MM.1S (cell line): Measurements from ENCODE around the gene VAMP7.

Source experiments
- DNase-seq: peaks from one replicate; pipeline ENCODE4 v3.0.0-alpha.2; 2015
- H2AFZ ChIP-seq: fragments of 300-600 bp; sonication (generic); 2 replicates; pipeline ENCODE4 v1.6.0; 2016; ENCODE audit warnings: antibody characterized with exemption, low read length
- H3F3A ChIP-seq: fragments of 300-600 bp; sonication (generic); 2 replicates; pipeline ENCODE4 v1.6.1; 2016; ENCODE audit warnings: mild to moderate bottlenecking, antibody characterized with exemption, low read length, moderate library complexity, mixed read lengths; ENCODE audit not compliant: insufficient read depth
- H3K27ac ChIP-seq: fragments of 300-600 bp; sonication (generic); 2 replicates; pipeline ENCODE4 v1.5.1; 2016; ENCODE audit warnings: mild to moderate bottlenecking, low read length
- H3K27me3 ChIP-seq: fragments of 300-600 bp; sonication (generic); replicated peaks from 2 replicates; pipeline ENCODE4 v1.6.0; 2016; ENCODE audit warnings: low read length; ENCODE audit not compliant: insufficient read depth
- H3K36me3 ChIP-seq: fragments of 300-600 bp; sonication (generic); replicated peaks from 2 replicates; pipeline ENCODE4 v1.6.1; 2016; ENCODE audit warnings: mild to moderate bottlenecking, low read length, mixed read lengths; ENCODE audit not compliant: insufficient read depth
- H3K4me1 ChIP-seq: fragments of 300-600 bp; sonication (generic); 2 replicates; pipeline ENCODE4 v1.6.1; 2016; ENCODE audit warnings: low read length, mixed read lengths
- H3K4me2 ChIP-seq: fragments of 300-600 bp; sonication (generic); 2 replicates; pipeline ENCODE4 v1.6.0; 2016; ENCODE audit warnings: low read depth, low read length
- H3K4me3 ChIP-seq: fragments of 300-600 bp; sonication (generic); 2 replicates; pipeline ENCODE4 v1.5.1; 2016; ENCODE audit warnings: low read length, mixed read lengths
- H3K79me2 ChIP-seq: fragments of 300-600 bp; sonication (generic); 2 replicates; pipeline ENCODE4 v1.6.1; 2016; ENCODE audit warnings: mixed run types, low read length, mixed read lengths
- H3K9ac ChIP-seq: fragments of 300-600 bp; sonication (generic); 2 replicates; pipeline ENCODE4 v1.6.1; 2016; ENCODE audit warnings: low read length, mixed read lengths
- H3K9me2 ChIP-seq: fragments of 300-600 bp; sonication (generic); replicated peaks from 2 replicates; pipeline ENCODE4 v1.6.1; 2016; ENCODE audit warnings: mild to moderate bottlenecking, low read length, mixed read lengths; ENCODE audit not compliant: insufficient read depth
- H3K9me3 ChIP-seq: fragments of 300-600 bp; sonication (generic); replicated peaks from 2 replicates; pipeline ENCODE4 v1.6.1; 2016; ENCODE audit warnings: mild to moderate bottlenecking, low read length, mixed read lengths; ENCODE audit not compliant: insufficient read depth
- H4K20me1 ChIP-seq: fragments of 300-600 bp; sonication (generic); 2 replicates; pipeline ENCODE4 v1.6.1; 2016; ENCODE audit warnings: mild to moderate bottlenecking, low read length, moderate library complexity, mixed read lengths; ENCODE audit not compliant: insufficient read depth
- CTCF ChIP-seq: fragments of 300-600 bp; sonication (generic); IDR thresholded peaks from 2 replicates; pipeline ENCODE4 v1.5.1; 2016; ENCODE audit warnings: antibody characterized with exemption, low read length, mixed read lengths
- EZH2 ChIP-seq: fragments of 300-600 bp; sonication (generic); optimal IDR thresholded peaks from 2 replicates; pipeline ENCODE3; 2017; ENCODE audit warnings: low read depth, mild to moderate bottlenecking, antibody characterized with exemption, low read length, mixed read lengths
- EZH2phosphoT487 ChIP-seq: fragments of 300-600 bp; sonication (generic); IDR thresholded peaks from 2 replicates; pipeline ENCODE4 v1.6.1; 2018; ENCODE audit warnings: antibody characterized with exemption, low read length

Gene VAMP7

GRCh38 chrX:155889328-155889727, 8.2 kb downstream of the VAMP7 start:
- Histone ChIP-seq H3K9ac (no peak overlapping the region), H3K27ac (no peak overlapping the region), H3K4me2 (no peak overlapping the region), H3K9me2 (no peaks in the 10 kb centered on the region), H3K36me3 (no peaks in the 10 kb centered on the region), H3K4me1 (0 out of 2 replicates have a peak, but pooled peaks cover 8% of the 10 kb centered on the region), H2AFZ (no peak overlapping the region), H3K9me3 (no peaks in the 10 kb centered on the region), H3K79me2 (peaks cover 8% of the 10 kb centered on the region; the same call in 1 of the 2 replicates), H3K27me3 (no peaks in the 10 kb centered on the region), H4K20me1 (no peaks in the 10 kb centered on the region), H3K4me3 (no peak overlapping the region), H3F3A (no peaks in the 10 kb centered on the region)
- TF ChIP-seq CTCF = no peak
- no peak for TF ChIP-seq EZH2
- no peak for TF ChIP-seq EZH2phosphoT487
- DNase-seq = no peak

GRCh38 chrX:155891446-155892210, 10.5 kb downstream of the VAMP7 start:
- Histone ChIP-seq H3K9ac (no peak overlapping the region), H3K4me3 (no peak overlapping the region), H3K9me3 (no peaks in the 10 kb centered on the region), H4K20me1 (no peaks in the 10 kb centered on the region), H3F3A (no peaks in the 10 kb centered on the region), H3K79me2 (0 out of 2 replicates have a peak, but pooled peaks cover 4% of the 10 kb centered on the region), H3K4me1 (0 out of 2 replicates have a peak, but pooled peaks cover 8% of the 10 kb centered on the region), H3K27ac (no peak overlapping the region), H2AFZ (no peak overlapping the region), H3K36me3 (no peaks in the 10 kb centered on the region), H3K9me2 (no peaks in the 10 kb centered on the region), H3K4me2 (no peak overlapping the region), H3K27me3 (no peaks in the 10 kb centered on the region)
- no peak for DNase-seq
- TF ChIP-seq EZH2phosphoT487 (no peak), CTCF (no peak), EZH2 (no peak)

- Histone ChIP-seq H3K9me3 (no peaks in the 10 kb centered on the region), H3K36me3 (no peaks in the 10 kb centered on the region), H3K79me2 (no peaks in the 10 kb centered on the region), H3F3A (no peaks in the 10 kb centered on the region), H2AFZ (no peak overlapping the region), H3K4me2 (no peak overlapping the region), H3K27ac (peak overlapping the region; percentile 15; the same call in 1 of the 2 replicates), H3K4me1 (0 out of 2 replicates have a peak, but pooled peaks cover 8% of the 10 kb centered on the region), H3K9ac (no peak overlapping the region), H3K9me2 (no peaks in the 10 kb centered on the region), H3K27me3 (no peaks in the 10 kb centered on the region; the same call in 1 of the 2 replicates), H3K4me3 (no peak overlapping the region), H4K20me1 (no peaks in the 10 kb centered on the region)
- TF ChIP-seq CTCF (no peak), EZH2 (no peak), EZH2phosphoT487 (no peak)
- no peak for DNase-seq
Observed at GRCh38 chrX:155893521-155893920, 12.4 kb downstream of the VAMP7 start.
